Activated gamma-delta T cell treated with anti-CD3 and anti-CD28 coated beads, Interleukin-2, amount 50 U/mL, for 16 hours (primary cell): ENCODE results near the gene KIAA1671.
A peak's percentile ranks its signal among the peaks of the same experiment; 100 is the strongest.
"Not testable (repeated sequence)": the region's sequence is repeated elsewhere in the genome, so short reads cannot be mapped to it uniquely, and the experiment has no call there.

Experiments
- DNase-seq: peaks from one replicate; pipeline ENCODE4 v3.0.0-alpha.2; 2020; ENCODE audit warnings: low read depth

The KIAA1671 gene

GRCh38 chr22:25201557-25202273 lies 249.2 kb downstream of the KIAA1671 start:
- no peak for DNase-seq

- DNase-seq, result peak; percentile 29
Measured at GRCh38 chr22:25202290-25202921, 249.9 kb downstream of the KIAA1671 start.

- no peak for DNase-seq
Measured at GRCh38 chr22:25203082-25203481, 250.6 kb downstream of the KIAA1671 start.

DNA sequence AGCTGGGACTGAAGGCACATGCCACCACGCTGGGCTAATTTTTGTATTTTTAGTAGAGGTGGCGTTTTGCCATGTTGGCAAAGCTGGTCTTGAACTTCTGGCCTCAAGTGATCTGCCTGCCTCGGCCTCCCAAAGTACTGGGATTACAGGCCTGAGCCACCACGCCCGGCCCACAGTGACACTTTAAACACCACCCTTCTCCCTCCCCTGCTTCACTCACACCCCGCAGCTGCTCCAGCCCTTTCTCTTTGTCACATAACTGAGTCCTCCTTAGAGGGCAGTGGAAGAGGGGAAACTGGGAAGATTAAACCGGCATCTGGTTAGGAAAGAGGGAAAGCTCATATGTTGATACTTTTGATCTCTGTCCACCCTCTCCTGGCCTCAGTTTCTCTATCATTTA lies 252.0 kb downstream of the KIAA1671 start:
- DNase-seq, result not testable (repeated sequence)

- DNase-seq, result no peak
Measured at GRCh38 chr22:25205847-25206246, 253.3 kb downstream of the KIAA1671 start.

DNA sequence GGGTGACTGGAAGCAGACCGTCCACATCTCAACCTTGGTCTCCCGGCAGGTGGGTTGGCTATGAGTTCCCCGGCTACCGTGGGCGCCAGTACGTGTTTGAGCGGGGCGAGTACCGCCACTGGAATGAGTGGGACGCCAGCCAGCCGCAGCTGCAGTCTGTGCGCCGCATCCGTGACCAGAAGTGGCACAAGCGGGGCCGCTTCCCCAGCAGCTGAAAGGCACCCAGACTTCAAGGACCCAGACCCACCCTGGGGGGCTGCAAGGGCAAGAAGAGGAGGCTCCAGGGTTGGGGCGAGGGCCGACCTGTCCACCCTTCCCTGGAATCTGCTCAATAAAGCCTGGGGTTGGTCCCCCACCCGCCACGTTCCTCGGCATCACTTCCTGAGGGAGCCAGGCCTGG lies 254.5 kb downstream of the KIAA1671 start:
- DNase-seq, result no peak

DNA sequence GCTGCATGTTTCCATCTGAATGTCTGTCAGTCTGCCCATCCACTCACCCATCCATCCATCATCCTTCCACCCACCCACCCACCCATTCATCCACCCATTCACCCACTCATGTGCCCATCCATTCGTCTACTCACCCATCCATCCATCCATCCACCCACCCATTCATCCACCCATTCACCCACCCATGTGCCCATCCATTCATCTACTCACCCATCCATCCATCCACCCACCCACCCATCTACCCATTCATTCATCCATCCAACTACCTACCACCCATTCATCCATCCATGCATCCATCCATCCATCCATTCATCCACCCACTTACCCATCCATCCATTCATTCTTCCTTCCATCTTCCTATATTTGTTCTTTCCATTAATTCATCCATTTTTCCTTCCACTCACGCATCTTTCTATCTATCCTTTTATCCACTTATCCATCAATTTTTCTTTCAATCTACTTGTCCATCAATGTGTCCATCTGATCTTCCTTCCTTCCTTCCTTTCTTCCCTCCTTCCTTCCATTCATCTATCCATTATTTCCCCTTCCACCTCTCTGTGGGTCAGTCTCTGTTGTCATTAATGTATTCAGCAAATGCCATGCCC lies 255.1 kb downstream of the KIAA1671 start:
- DNase-seq, result no peak

- DNase-seq, result no peak
Measured at GRCh38 chr22:25208328-25208727, 255.8 kb downstream of the KIAA1671 start.

- DNase-seq, result no peak
Measured at GRCh38 chr22:25208743-25209505, 256.4 kb downstream of the KIAA1671 start.

DNA sequence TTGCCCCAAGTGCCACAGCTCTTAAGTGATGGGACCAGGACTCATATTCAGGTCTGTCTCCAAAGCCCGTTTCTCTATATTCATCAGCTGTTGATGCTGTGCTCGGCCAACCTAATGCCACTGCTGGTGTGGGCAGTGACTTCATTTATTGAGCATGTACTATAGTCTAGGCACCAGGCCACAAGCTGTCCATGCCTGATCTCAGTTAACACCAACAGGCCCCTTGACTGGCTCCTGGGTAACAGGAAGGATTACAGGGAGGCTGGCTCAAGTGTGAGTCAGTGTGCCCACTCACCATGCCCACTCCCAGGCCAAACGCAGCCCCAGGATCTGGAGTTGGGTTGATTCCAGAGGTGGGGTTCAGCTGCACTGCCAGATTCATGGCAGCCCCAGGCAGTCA lies 258.3 kb downstream of the KIAA1671 start:
- no peak for DNase-seq

- no peak for DNase-seq
Measured at GRCh38 chr22:25212337-25212736, 259.8 kb downstream of the KIAA1671 start.

GRCh38 chr22:25213221-25213620 lies 260.7 kb downstream of the KIAA1671 start:
- no peak for DNase-seq

- no peak for DNase-seq
Measured at GRCh38 chr22:25216230-25216629, 263.7 kb downstream of the KIAA1671 start.

- no peak for DNase-seq
Measured at GRCh38 chr22:25219211-25219689, 266.7 kb downstream of the KIAA1671 start, which contains the start of gene CRYBB2. Gene CRYBB2 (plus strand): TSS chr22:25219639. CDS start chr22:25221430, 1,791 bp downstream.

GRCh38 chr22:25219948-25220442 lies 267.5 kb downstream of the KIAA1671 start:
- DNase-seq, result no peak

GRCh38 chr22:25221790-25222189 lies 269.3 kb downstream of the KIAA1671 start:
- DNase-seq, result no peak

DNA sequence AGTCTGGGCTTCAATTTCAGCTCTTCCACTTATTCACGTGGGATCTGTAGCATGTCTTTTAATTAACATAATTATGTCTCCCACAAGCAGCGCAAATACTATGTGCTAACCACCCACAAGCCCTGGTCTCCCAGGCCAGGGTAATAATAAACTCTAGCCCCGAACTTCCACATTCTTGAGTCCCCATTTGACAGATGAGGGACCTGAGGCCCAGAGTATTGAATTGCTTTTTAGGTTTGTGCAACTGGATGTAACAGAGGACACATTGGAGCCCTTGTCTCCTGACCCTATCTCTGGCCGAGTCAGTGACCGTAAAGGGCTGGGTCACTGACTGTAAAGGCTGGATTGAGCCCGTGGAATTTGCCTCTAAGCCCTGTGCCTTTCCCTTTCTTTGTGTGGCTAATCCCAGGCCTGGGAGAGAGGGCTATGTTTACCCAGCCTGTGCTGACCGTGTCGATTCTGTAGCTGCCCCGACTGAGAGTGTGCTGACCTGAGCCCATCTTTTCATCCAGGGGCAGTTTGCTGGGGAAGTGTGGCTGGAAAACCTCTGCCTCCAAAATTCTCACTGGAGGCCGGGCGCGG lies 270.8 kb downstream of the KIAA1671 start:
- DNase-seq, result no peak

- DNase-seq, result no peak
Measured at GRCh38 chr22:25228822-25229221, 276.3 kb downstream of the KIAA1671 start.

- not testable (repeated sequence) for DNase-seq
Measured at GRCh38 chr22:25230760-25231159, 278.2 kb downstream of the KIAA1671 start.

- no peak for DNase-seq
Measured at GRCh38 chr22:25232301-25232700, 279.8 kb downstream of the KIAA1671 start.

DNA sequence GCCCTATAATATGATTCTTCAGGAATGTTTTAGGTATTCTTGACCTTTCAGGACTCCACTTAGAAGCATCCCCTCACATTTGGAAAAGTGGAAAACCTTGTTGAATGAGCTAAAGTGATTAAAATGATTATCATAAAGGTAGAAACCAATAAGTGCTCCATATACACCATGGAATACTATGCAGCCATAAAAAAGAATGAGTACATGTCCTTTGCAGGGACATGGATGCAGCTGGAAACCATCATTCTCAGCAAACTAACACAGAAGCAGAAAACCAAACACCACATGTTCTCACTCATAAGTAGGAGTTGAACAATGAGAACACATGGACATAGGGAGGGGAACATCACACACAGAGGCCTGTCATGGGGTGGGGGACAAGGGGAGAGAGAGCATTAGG lies 281.2 kb downstream of the KIAA1671 start:
- not testable (repeated sequence) for DNase-seq
